BJ (cell line): Measurements from ENCODE around the gene SKP2. TPM values are rescaled to one million over a fixed set of nuclear protein-coding genes. Genes with fewer than 3 reads are reported as not detected.

ENCODE experiments used
- CTCF ChIA-PET: fragments of 350-600 bp; formaldehyde crosslinking; extraction: SDS; loops from one replicate; lab custom pipeline; 2021; ENCODE audit warnings: antibody characterized with exemption, inconsistent platforms; lab: Yijun Ruan, JAX
- POLR2A ChIA-PET: fragments of 300-600 bp; sonication (Branson Sonifier 250); formaldehyde crosslinking; extraction: SDS; loops from one replicate; lab custom pipeline; 2021; ENCODE audit warnings: antibody characterized with exemption; lab: Charles Lee
- DNase-seq: peaks from one replicate; pipeline ENCODE4 v3.0.0-alpha.2; 2011; ENCODE audit warnings: low read depth
- H3K27me3 ChIP-seq: 2 replicates; pipeline ENCODE4 v1.6.0; 2011; ENCODE audit warnings: low read length; ENCODE audit not compliant: control insufficient read depth, insufficient read depth
- H3K36me3 ChIP-seq: 2 replicates; pipeline ENCODE4 v1.5.1; 2011; ENCODE audit warnings: low read length; ENCODE audit not compliant: control insufficient read depth, insufficient read depth
- H3K4me3 ChIP-seq: 2 replicates; pipeline ENCODE4 v1.5.1; 2011; ENCODE audit warnings: low read depth, mild to moderate bottlenecking, control low read depth, low read length
- CTCF ChIP-seq: IDR thresholded peaks from 2 replicates; pipeline ENCODE4 v1.5.1; 2011; ENCODE audit warnings: low read depth, mild to moderate bottlenecking, control low read depth, inconsistent platforms, low read length, moderate library complexity; ENCODE audit not compliant: insufficient read depth
- polyA plus RNA-seq: library from polyadenylated mRNA; depleted of rRNA; stranded (reverse); fragments of >200 nt; gene quantifications from 2 replicates; pipeline ENCODE4 v1.2.3, GENCODE V29; 2011; rRNA removed
- small RNA-seq: library from RNA; depleted of rRNA; stranded (forward); fragments of <200 nt; gene quantifications from one replicate; pipeline ENCODE3, GENCODE V24; 2012; ENCODE audit warnings: low replicate concordance, low read depth; ENCODE audit not compliant: insufficient read length

The SKP2 gene
- polyA plus RNA-seq, 1 experiment, result 22.0 TPM

GRCh38 chr5:36228505-36228904 lies 76.6 kb downstream of the SKP2 start:
- no peak overlapping the region for H3K4me3 ChIP-seq
- CTCF ChIA-PET, result interaction anchor here (0.9 to 1.1 kb wide), 3 partner anchors 13 to 51 kb away, joined by 3 to 4 read pairs (median 3); partner anchors contain the start of gene NADK2
- no peaks in the 10 kb centered on the region for H3K36me3 ChIP-seq
- H3K27me3 ChIP-seq, result no peaks in the 10 kb centered on the region
- TF ChIP-seq CTCF, result no peak
- POLR2A ChIA-PET, result no interaction called here
- no peak for DNase-seq

GRCh38 chr5:36230151-36230790 lies 78.4 kb downstream of the SKP2 start:
- Histone ChIP-seq H3K4me3 (no peak overlapping the region), H3K27me3 (no peaks in the 10 kb centered on the region), H3K36me3 (no peaks in the 10 kb centered on the region)
- no peak for TF ChIP-seq CTCF
- ChIA-PET POLR2A (interaction anchor here (0.7 kb wide), 1 partner anchor 11 kb away, joined by 4 read pairs; no protein-coding TSS in a partner anchor), CTCF (interaction anchor here (1.2 to 2.2 kb wide), 3 partner anchors 9 to 152 kb away, joined by 3 to 12 read pairs (median 4); partner anchors contain the start of gene NADK2)
- no peak for DNase-seq

GRCh38 chr5:36232533-36232932 lies 80.6 kb downstream of the SKP2 start:
- CTCF ChIA-PET, result interaction anchor here (1.6 kb wide), 1 partner anchor 9 kb away, joined by 3 read pairs; the partner anchor contains the start of gene NADK2
- DNase-seq, result no peak
- Histone ChIP-seq H3K27me3 (no peaks in the 10 kb centered on the region), H3K36me3 (no peaks in the 10 kb centered on the region), H3K4me3 (no peak overlapping the region)
- no peak for TF ChIP-seq CTCF
- POLR2A ChIA-PET, result no interaction called here

Small RNA genes lying within 50 kb of the gene (small RNA-seq; reads per million reads assigned to genes)
- 8.6 reads per million, percentile 74 among the genes with 10 or more reads in this experiment for gene MIR580
- gene RNU6-1305P, result not detected

Other genes starting within 250 kb of the SKP2 start
- 0.18 and 0.27 TPM in 2 replicates for gene CAPSL, start 213.5 kb upstream of the SKP2 start, polyA plus RNA-seq
- not detected in 2 replicates for gene UGT3A1, start 160.7 kb upstream of the SKP2 start, polyA plus RNA-seq
- gene UGT3A2, start 85.2 kb upstream of the SKP2 start, polyA plus RNA-seq, result not detected in 2 replicates
- 2.6 and 6.9 TPM in 2 replicates for gene LMBRD2, start 224 bp upstream of the SKP2 start, polyA plus RNA-seq
- 7.2 and 13.5 TPM in 2 replicates for gene NADK2, start 89.8 kb downstream of the SKP2 start, polyA plus RNA-seq
- gene RANBP3L, start 149.8 kb downstream of the SKP2 start, polyA plus RNA-seq, result not detected in 2 replicates